Measurements from ENCODE around the gene SUPT4H1.

Gene SUPT4H1

DNA sequence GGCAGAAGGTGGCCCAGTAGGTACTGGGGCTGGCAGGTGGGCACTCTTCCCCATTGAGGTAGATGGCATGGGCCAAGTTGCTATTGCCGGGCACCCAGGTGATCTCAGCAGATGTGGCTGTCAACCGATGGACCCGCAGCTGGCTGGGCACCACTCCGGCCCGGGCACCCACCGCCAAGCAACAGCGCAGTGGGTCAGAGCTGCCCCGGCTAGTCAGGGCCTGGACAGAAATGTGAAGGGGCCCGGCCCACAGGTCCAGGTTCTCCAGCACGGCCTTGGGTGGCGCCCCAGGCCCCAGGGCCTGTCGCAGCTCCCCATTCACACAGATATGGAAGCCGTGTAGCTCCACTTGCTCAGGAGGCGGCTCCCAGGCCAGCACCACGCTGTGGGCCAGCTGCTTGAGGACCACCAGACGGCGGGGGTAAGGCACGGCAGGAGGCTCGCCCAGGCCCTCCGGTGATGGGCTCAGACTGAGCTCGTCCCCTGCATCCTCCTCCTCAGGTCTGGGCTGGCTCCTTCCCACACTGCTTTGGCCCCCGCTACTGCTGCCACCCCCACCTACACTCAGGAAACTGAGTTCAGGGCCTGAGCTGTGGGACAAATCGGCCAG is 39.9 kb downstream of the SUPT4H1 start:
- H3K4me3 ChIP-seq (ENCODE audit: insufficient read length, low read depth): no peak overlapping the region
- peak overlapping the region; percentile 45 for H3K9ac ChIP-seq (ENCODE audit: insufficient read length, low read depth)
- H3K4me1 ChIP-seq (ENCODE audit: insufficient read depth, insufficient read length): peaks cover 26% of the 10 kb centered on the region
- no peak for TF ChIP-seq ZNF274 (IDR thresholded peaks at IDR 0.05; ENCODE audit: low read depth, low read length)
- no peak for TF ChIP-seq YY1 (IDR thresholded peaks at IDR 0.05; ENCODE audit: insufficient read depth, insufficient read length)
- no peak for TF ChIP-seq SUZ12 (IDR thresholded peaks at IDR 0.05; ENCODE audit: extremely low read depth, insufficient read depth, insufficient read length)
- DNase-seq (ENCODE audit: low read depth, low spot score): no peak
- H3K27me3 ChIP-seq (ENCODE audit: insufficient read depth, insufficient read length): no peaks in the 10 kb centered on the region
- no peaks in the 10 kb centered on the region for H3K9me3 ChIP-seq (ENCODE audit: insufficient read depth, low read length)
- no peaks in the 10 kb centered on the region for H3K36me3 ChIP-seq (ENCODE audit: insufficient read depth, insufficient read length, low read length)

DNA sequence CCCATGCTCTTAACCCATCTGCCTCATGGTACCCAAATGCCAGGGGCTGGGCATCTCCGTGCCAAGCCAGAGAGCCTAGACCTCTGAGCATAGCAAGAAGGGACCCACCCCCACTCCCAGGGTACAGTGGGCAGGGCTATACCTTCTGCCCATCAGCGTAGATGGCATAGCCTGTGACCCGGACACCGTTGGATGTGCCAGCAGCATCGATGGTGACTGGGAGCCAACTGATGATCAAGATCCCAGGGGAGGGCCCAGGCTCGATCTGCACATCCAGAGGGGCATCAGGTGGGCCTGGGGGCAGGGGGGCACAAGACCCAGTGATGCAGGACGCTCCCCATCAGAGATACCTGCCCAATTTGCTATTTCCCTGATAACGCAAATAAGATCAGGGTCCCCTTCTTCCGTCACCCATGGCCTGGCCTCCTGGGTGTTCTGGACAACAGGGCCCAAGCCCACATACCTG is 40.5 kb downstream of the SUPT4H1 start:
- H3K36me3 ChIP-seq (ENCODE audit: insufficient read depth, insufficient read length, low read length): no peaks in the 10 kb centered on the region
- no peak overlapping the region for H3K4me3 ChIP-seq (ENCODE audit: insufficient read length, low read depth)
- no peaks in the 10 kb centered on the region for H3K27me3 ChIP-seq (ENCODE audit: insufficient read depth, insufficient read length)
- TF ChIP-seq SUZ12 (IDR thresholded peaks at IDR 0.05; ENCODE audit: extremely low read depth, insufficient read depth, insufficient read length) (no peak), YY1 (IDR thresholded peaks at IDR 0.05; ENCODE audit: insufficient read depth, insufficient read length) (no peak), ZNF274 (IDR thresholded peaks at IDR 0.05; ENCODE audit: low read depth, low read length) (no peak)
- H3K9me3 ChIP-seq (ENCODE audit: insufficient read depth, low read length): no peaks in the 10 kb centered on the region
- DNase-seq (ENCODE audit: low read depth, low spot score): no peak
- peaks cover 26% of the 10 kb centered on the region for H3K4me1 ChIP-seq (ENCODE audit: insufficient read depth, insufficient read length)
- H3K9ac ChIP-seq (ENCODE audit: insufficient read length, low read depth): no peak overlapping the region

DNA sequence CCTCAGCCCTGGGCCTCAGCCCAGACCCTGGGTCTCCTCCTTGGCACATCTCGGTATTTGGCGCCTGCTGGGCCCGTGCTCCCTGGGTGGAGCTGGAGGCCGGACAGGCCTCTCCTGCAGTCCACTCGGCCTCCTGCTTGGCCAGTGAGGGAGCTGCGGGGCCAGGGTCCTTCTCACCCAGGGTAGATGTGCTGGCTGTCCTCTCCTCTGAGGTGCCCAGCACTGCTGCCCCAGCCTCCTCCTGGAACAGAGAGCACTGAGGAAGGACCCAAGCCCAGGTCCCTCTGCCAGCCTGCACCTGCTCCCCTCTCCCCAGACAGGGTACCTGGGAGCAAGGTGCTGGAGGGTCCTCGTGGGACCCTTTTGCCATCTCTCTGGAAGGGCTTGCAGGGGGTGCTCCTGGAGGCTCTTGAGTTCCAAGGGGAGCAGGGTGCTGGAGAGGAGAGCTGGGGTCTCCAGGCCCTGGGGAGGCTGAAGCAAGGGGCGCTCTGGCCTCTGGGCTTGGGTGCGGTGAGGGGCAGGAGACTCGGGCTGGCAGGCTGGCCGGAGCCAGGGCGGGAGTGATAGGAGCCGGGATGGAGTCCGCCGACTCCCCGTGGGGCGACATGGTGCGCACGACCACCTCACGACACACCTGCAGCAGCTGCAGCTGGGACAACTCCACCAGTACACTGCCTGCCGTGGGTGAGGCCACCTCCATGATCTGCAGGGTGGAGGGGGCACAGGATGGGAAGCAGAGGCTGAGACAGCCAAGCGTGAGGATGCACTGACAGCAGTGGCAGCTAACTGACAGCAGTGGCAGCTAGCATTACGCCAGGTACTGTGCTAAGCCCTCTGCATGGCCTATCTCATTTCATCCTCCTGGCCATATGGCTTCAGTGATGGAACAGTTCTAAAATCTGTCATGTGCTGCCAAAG is 41.2 kb downstream of the SUPT4H1 start:
- Histone ChIP-seq H3K4me3 (ENCODE audit: insufficient read length, low read depth) (no peak overlapping the region), H3K9me3 (ENCODE audit: insufficient read depth, low read length) (no peaks in the 10 kb centered on the region), H3K27me3 (ENCODE audit: insufficient read depth, insufficient read length) (no peaks in the 10 kb centered on the region), H3K9ac (ENCODE audit: insufficient read length, low read depth) (no peak overlapping the region), H3K4me1 (ENCODE audit: insufficient read depth, insufficient read length) (peaks cover 29% of the 10 kb centered on the region), H3K36me3 (ENCODE audit: insufficient read depth, insufficient read length, low read length) (no peaks in the 10 kb centered on the region)
- no peak for DNase-seq (ENCODE audit: low read depth, low spot score)
- TF ChIP-seq ZNF274 (IDR thresholded peaks at IDR 0.05; ENCODE audit: low read depth, low read length) (no peak), YY1 (IDR thresholded peaks at IDR 0.05; ENCODE audit: insufficient read depth, insufficient read length) (no peak), SUZ12 (IDR thresholded peaks at IDR 0.05; ENCODE audit: extremely low read depth, insufficient read depth, insufficient read length) (no peak)

DNA sequence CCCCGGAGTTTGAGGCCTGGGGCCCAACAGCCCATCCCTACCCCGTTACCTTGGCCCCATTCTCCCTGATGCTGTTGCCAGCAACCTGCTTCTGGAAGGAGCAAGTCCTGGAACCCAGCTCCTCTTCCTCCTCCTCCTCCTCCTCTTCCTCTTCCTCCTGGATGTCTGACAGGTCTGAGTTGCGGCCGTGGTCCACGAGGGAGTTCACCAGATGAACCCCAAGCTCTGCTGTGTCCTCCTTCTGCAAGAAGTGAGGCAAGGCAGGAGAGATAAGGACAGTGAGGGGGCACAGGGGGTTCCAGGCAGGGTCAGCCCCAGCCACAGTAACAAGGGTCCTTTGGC is 42.1 kb downstream of the SUPT4H1 start:
- H3K9me3 ChIP-seq (ENCODE audit: insufficient read depth, low read length): no peaks in the 10 kb centered on the region
- no peak overlapping the region for H3K4me3 ChIP-seq (ENCODE audit: insufficient read length, low read depth)
- H3K36me3 ChIP-seq (ENCODE audit: insufficient read depth, insufficient read length, low read length): no peaks in the 10 kb centered on the region
- no peak for DNase-seq (ENCODE audit: low read depth, low spot score)
- H3K27me3 ChIP-seq (ENCODE audit: insufficient read depth, insufficient read length): no peaks in the 10 kb centered on the region
- no peak for TF ChIP-seq ZNF274 (IDR thresholded peaks at IDR 0.05; ENCODE audit: low read depth, low read length)
- TF ChIP-seq YY1 (IDR thresholded peaks at IDR 0.05; ENCODE audit: insufficient read depth, insufficient read length): no peak
- TF ChIP-seq SUZ12 (IDR thresholded peaks at IDR 0.05; ENCODE audit: extremely low read depth, insufficient read depth, insufficient read length): no peak
- no peak overlapping the region for H3K9ac ChIP-seq (ENCODE audit: insufficient read length, low read depth)
- peaks cover 29% of the 10 kb centered on the region for H3K4me1 ChIP-seq (ENCODE audit: insufficient read depth, insufficient read length)

DNA sequence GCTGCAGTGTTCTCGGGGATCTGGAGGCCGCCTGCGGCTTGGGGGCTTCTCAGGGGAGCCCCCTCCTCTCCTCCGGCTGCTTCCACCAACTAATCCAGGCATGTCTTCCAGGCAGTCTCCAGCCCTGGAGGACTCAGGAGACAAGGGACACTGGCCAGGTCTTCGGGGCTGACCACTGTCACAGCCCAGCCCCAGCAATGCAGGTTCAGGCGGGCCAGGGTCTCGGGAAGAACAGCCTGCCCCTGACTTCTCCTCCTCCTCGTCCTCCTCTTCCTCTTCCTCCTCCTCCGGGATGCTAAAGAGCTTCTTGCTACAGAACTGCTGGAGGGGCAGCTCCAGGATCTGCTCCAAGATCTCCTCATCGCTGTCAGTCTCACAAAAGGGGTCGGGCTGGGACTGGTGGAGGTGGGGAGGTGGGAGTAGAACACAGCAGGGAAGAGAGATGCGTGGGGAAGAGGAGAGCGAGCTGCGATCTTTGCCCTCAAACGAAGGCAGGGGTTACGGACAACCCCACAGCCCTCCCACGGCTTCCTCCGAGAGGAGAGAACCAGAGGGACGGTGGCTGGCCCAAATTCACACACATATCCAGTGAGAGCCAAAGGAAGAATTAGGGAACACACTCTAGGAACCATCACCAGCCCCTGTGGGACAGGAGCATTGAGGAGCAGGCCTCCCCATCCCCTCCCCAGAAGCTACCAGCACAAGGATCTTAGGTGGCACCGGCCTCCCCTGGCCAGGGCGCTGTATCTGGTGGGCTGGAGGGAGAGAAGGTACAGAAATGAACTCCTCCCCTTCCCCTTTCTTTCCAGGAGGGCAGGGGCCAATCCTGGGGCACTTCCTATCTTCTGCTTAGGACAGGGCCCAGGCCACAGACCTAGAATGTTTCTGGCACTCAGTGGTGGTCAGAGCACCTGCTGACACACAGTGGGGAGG is 42.8 kb downstream of the SUPT4H1 start:
- no peaks in the 10 kb centered on the region for H3K27me3 ChIP-seq (ENCODE audit: insufficient read depth, insufficient read length)
- H3K9me3 ChIP-seq (ENCODE audit: insufficient read depth, low read length): no peaks in the 10 kb centered on the region
- DNase-seq (ENCODE audit: low read depth, low spot score): no peak
- TF ChIP-seq SUZ12 (IDR thresholded peaks at IDR 0.05; ENCODE audit: extremely low read depth, insufficient read depth, insufficient read length) (no peak), YY1 (IDR thresholded peaks at IDR 0.05; ENCODE audit: insufficient read depth, insufficient read length) (no peak), ZNF274 (IDR thresholded peaks at IDR 0.05; ENCODE audit: low read depth, low read length) (no peak)
- peaks cover 34% of the 10 kb centered on the region for H3K4me1 ChIP-seq (ENCODE audit: insufficient read depth, insufficient read length)
- no peak overlapping the region for H3K9ac ChIP-seq (ENCODE audit: insufficient read length, low read depth)
- no peak overlapping the region for H3K4me3 ChIP-seq (ENCODE audit: insufficient read length, low read depth)
- H3K36me3 ChIP-seq (ENCODE audit: insufficient read depth, insufficient read length, low read length): no peaks in the 10 kb centered on the region

DNA sequence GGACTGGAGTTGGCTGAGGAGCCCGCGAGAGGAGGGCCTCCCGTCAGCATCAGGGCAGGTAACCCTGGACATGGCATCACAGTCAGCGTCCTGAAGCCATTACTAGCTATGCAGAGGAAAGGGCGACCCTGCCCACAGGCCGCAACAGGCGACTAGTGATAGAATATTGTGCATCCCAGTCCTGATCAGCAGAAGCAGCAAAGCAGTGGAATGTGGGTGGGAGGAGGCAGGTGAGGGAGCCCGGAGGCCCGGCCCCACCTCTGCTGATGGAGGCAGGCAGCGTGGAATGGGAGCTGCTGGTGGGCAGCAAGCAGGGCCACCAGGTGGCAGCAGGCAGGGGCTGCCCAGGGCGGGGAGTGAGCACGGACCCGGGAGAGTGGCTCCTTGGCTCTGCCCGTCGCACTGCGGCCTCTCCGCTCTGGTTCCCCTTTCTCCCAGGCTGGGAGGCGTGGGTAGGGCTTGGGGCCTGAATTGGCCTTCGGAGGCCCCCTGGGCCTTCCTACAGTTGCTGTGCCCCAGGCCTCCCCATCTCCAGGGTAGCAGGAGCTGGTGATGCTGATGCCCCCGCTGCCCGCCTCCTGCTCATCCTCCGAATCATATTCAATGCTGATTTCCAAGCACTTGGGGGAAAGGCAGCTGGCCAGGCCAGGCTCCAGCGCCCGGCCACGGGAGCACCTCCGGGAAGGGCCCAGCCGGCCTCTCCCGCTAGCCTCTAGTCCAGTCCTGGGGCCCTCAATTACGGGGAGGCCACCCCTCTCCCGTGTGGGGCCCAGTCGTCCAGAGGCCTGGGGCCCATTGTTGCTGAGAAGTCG is 43.6 kb downstream of the SUPT4H1 start:
- H3K36me3 ChIP-seq (ENCODE audit: insufficient read depth, insufficient read length, low read length): no peaks in the 10 kb centered on the region
- no peak overlapping the region for H3K4me3 ChIP-seq (ENCODE audit: insufficient read length, low read depth)
- peaks cover 34% of the 10 kb centered on the region for H3K4me1 ChIP-seq (ENCODE audit: insufficient read depth, insufficient read length)
- H3K9ac ChIP-seq (ENCODE audit: insufficient read length, low read depth): no peak overlapping the region
- no peaks in the 10 kb centered on the region for H3K27me3 ChIP-seq (ENCODE audit: insufficient read depth, insufficient read length)
- peak; percentile 18 for DNase-seq (ENCODE audit: low read depth, low spot score)
- no peaks in the 10 kb centered on the region for H3K9me3 ChIP-seq (ENCODE audit: insufficient read depth, low read length)
- TF ChIP-seq SUZ12 (IDR thresholded peaks at IDR 0.05; ENCODE audit: extremely low read depth, insufficient read depth, insufficient read length): no peak
- TF ChIP-seq YY1 (IDR thresholded peaks at IDR 0.05; ENCODE audit: insufficient read depth, insufficient read length): no peak
- no peak for TF ChIP-seq ZNF274 (IDR thresholded peaks at IDR 0.05; ENCODE audit: low read depth, low read length)
